ENCODE data around the gene CLEC4M. TPM values are rescaled to one million over a fixed set of nuclear protein-coding genes. Genes with fewer than 3 reads are reported as not detected.

Gene CLEC4M, protein sequence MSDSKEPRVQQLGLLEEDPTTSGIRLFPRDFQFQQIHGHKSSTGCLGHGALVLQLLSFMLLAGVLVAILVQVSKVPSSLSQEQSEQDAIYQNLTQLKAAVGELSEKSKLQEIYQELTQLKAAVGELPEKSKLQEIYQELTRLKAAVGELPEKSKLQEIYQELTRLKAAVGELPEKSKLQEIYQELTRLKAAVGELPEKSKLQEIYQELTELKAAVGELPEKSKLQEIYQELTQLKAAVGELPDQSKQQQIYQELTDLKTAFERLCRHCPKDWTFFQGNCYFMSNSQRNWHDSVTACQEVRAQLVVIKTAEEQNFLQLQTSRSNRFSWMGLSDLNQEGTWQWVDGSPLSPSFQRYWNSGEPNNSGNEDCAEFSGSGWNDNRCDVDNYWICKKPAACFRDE
- total RNA-seq (2014; rRNA removed) (not detected in 2 replicates), Bru-seq, nascent RNA (not detected), BruChase-seq, experiment 1, labeled RNA remaining after a 6-hour chase (not detected), BruChase-seq, experiment 2, labeled RNA remaining after a 2-hour chase (not detected)
- long read RNA-seq, result 0 reads

DNA sequence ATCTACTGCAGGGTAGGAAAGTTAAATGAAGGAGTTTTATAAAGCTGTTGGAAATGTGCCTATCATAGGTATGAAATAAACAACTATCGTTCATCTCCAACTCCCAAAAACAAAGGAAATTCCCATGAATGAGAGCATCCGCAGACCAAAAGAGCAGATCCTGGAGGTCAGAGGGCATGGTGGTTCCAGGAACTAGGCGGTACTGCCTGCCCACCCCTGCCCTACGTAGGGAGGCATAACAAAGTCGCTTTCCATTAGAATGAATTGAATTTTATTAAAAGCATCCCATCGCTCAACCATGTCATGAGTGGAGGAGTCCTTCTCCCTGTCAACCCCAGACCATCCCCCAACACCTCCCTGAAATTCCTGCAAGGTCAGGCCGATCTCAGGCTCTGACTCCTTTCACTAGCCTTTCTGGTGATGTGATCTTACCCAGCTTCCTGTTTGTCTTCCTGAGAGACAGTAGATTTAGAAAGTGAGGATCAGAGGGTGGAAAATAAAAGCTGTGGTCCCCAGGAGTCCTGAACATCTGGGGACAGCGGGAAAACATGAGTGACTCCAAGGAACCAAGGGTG lies at the start of gene CLEC4M:
Gene CLEC4M, plus strand, starts transcription at position 525 of the 575 bp plus-strand sequence. Its CDS starts 24 bp downstream, at position 549.
- Histone ChIP-seq H3K4me3 (ENCODE audit: low read length) (no peak within 1 kb of the TSS), H3F3A (ENCODE audit: low read length, unreplicated experiment) (no peaks in the 10 kb centered on the region), H3K9ac (ENCODE audit: low read length) (no peak within 1 kb of the TSS), H3K27ac (ENCODE audit: low read length) (no peak within 1 kb of the TSS), H3K36me3 (ENCODE audit: low read depth, low read length) (no peaks in the 10 kb centered on the region), H3K4me1 (ENCODE audit: insufficient read depth, low read length) (no peaks in the 10 kb centered on the region), H4K20me1 (ENCODE audit: low read length) (no peaks in the 10 kb centered on the region), H3K4me2 (ENCODE audit: low read length) (no peak within 1 kb of the TSS), H3K9me2 (replicated peaks; ENCODE audit: low read length) (no peaks in the 10 kb centered on the region), H3K27me3 (ENCODE audit: low read length) (peaks cover 19% of the 10 kb centered on the region), H3K9me3 (ENCODE audit: low read length) (peaks cover 19% of the 10 kb centered on the region), H2AFZ (ENCODE audit: low read length) (no peak within 1 kb of the TSS), H3K79me2 (ENCODE audit: low read length) (no peaks in the 10 kb centered on the region)
- BruUV-seq (replicated peaks), result no TSS peak
- ChIA-PET CTCF (no interaction called here), POLR2A (ENCODE audit: unreplicated experiment) (no interaction called here)
- no peak for ATAC-seq
- TF ChIP-seq EZH2phosphoT487 (IDR thresholded peaks at IDR 0.05; ENCODE audit: borderline replicate concordance, low read length) (no peak), EZH2 (IDR thresholded peaks at IDR 0.05; ENCODE audit: low read length, unreplicated experiment) (no peak)
- TF ChIP-seq, protein P1, sequence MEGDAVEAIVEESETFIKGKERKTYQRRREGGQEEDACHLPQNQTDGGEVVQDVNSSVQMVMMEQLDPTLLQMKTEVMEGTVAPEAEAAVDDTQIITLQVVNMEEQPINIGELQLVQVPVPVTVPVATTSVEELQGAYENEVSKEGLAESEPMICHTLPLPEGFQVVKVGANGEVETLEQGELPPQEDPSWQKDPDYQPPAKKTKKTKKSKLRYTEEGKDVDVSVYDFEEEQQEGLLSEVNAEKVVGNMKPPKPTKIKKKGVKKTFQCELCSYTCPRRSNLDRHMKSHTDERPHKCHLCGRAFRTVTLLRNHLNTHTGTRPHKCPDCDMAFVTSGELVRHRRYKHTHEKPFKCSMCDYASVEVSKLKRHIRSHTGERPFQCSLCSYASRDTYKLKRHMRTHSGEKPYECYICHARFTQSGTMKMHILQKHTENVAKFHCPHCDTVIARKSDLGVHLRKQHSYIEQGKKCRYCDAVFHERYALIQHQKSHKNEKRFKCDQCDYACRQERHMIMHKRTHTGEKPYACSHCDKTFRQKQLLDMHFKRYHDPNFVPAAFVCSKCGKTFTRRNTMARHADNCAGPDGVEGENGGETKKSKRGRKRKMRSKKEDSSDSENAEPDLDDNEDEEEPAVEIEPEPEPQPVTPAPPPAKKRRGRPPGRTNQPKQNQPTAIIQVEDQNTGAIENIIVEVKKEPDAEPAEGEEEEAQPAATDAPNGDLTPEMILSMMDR (conservative IDR thresholded peaks at IDR 0.05; ENCODE audit: low read depth, low read length), result no peak
- intact Hi-C loops (cut with micrococcal nuclease), result no loop called here
- DNase-seq, result no peak

DNA sequence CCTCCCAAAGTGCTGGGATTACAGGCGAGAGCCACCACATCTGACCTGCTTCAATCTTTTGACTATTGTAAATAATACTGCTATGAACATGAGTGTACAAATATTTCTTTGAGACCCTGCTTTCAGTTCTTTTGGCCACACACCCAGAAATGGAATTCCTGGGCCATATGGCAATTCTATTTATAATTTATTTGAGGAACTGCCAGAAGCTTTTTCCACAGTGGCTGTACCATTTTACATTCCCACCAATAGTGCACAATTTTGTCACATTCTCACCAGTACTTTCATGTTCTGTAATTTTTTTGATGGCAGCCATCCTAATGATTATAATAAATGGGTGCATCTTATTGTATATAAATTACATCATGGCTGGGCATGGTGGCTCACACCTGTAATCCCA lies 47.4 kb upstream of the CLEC4M start:
- Histone ChIP-seq H3K27me3 (ENCODE audit: low read length) (peaks cover 7% of the 10 kb centered on the region; the same call in 1 of the 2 replicates), H4K20me1 (ENCODE audit: low read length) (no peaks in the 10 kb centered on the region), H3F3A (ENCODE audit: low read length, unreplicated experiment) (no peaks in the 10 kb centered on the region), H3K9me2 (replicated peaks; ENCODE audit: low read length) (no peaks in the 10 kb centered on the region), H3K4me2 (ENCODE audit: low read length) (no peak overlapping the region), H3K79me2 (ENCODE audit: low read length) (no peaks in the 10 kb centered on the region), H2AFZ (ENCODE audit: low read length) (no peak overlapping the region), H3K27ac (ENCODE audit: low read length) (no peak overlapping the region), H3K36me3 (ENCODE audit: low read depth, low read length) (no peaks in the 10 kb centered on the region), H3K9me3 (ENCODE audit: low read length) (no peaks in the 10 kb centered on the region), H3K4me3 (ENCODE audit: low read length) (no peak overlapping the region), H3K4me1 (ENCODE audit: insufficient read depth, low read length) (no peaks in the 10 kb centered on the region), H3K9ac (ENCODE audit: low read length) (no peak overlapping the region)
- BruUV-seq (replicated peaks), result no TSS peak
- intact Hi-C loops (cut with micrococcal nuclease), result no loop called here
- ChIA-PET POLR2A (ENCODE audit: unreplicated experiment) (no interaction called here), CTCF (no interaction called here)
- DNase-seq (no peak), ATAC-seq (no peak)
- TF ChIP-seq EZH2phosphoT487 (IDR thresholded peaks at IDR 0.05; ENCODE audit: borderline replicate concordance, low read length), result no peak
- TF ChIP-seq EZH2 (IDR thresholded peaks at IDR 0.05; ENCODE audit: low read length, unreplicated experiment), result no peak
- TF ChIP-seq, protein P1 (conservative IDR thresholded peaks at IDR 0.05; ENCODE audit: low read depth, low read length), result no peak

DNA sequence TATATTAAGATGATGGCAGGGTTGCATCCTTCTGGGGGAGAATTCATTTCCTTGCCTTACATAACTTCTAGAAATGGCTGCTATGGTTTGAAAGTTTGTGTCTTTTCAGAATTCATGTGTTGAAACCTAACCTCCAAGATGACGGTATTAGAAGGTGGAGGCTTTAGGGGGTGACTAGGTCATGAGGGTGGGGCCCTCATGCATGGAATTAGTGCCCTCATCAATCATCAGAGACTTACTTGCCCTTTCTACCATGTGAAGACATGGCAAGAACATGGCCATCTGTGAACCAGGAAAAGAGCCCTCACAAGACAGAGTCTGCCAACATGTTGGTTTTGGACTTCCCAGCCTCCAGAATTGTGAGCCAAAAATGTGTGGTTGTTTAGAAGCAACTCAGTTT lies 46.3 kb upstream of the CLEC4M start:
- Histone ChIP-seq H4K20me1 (ENCODE audit: low read length) (no peaks in the 10 kb centered on the region), H3K4me1 (ENCODE audit: insufficient read depth, low read length) (no peaks in the 10 kb centered on the region), H3K4me3 (ENCODE audit: low read length) (no peak overlapping the region), H3K27ac (ENCODE audit: low read length) (no peak overlapping the region), H3K4me2 (ENCODE audit: low read length) (no peak overlapping the region), H3K9ac (ENCODE audit: low read length) (no peak overlapping the region), H3K79me2 (ENCODE audit: low read length) (no peaks in the 10 kb centered on the region), H3K9me3 (ENCODE audit: low read length) (no peaks in the 10 kb centered on the region), H3K36me3 (ENCODE audit: low read depth, low read length) (no peaks in the 10 kb centered on the region), H3F3A (ENCODE audit: low read length, unreplicated experiment) (no peaks in the 10 kb centered on the region), H3K9me2 (replicated peaks; ENCODE audit: low read length) (no peaks in the 10 kb centered on the region), H3K27me3 (ENCODE audit: low read length) (peaks cover 7% of the 10 kb centered on the region; the same call in 1 of the 2 replicates), H2AFZ (ENCODE audit: low read length) (no peak overlapping the region)
- TF ChIP-seq EZH2 (IDR thresholded peaks at IDR 0.05; ENCODE audit: low read length, unreplicated experiment), result no peak
- TF ChIP-seq, protein P1 (conservative IDR thresholded peaks at IDR 0.05; ENCODE audit: low read depth, low read length), result no peak
- TF ChIP-seq EZH2phosphoT487 (IDR thresholded peaks at IDR 0.05; ENCODE audit: borderline replicate concordance, low read length), result no peak
- DNase-seq, result no peak
- ATAC-seq, result no peak
- ChIA-PET CTCF (no interaction called here), POLR2A (ENCODE audit: unreplicated experiment) (no interaction called here)
- BruUV-seq (replicated peaks), result no TSS peak
- intact Hi-C loops (cut with micrococcal nuclease), result no loop called here

All from PC-3 (cell line).